Esophagus squamous epithelium (tissue), 5 donors: ENCODE data around the gene CAMTA1. TPM values are rescaled to one million over a fixed set of nuclear protein-coding genes. Genes with fewer than 3 reads are reported as not detected.
A peak's percentile ranks its signal among the peaks of the same experiment; 100 is the strongest.

Source experiments
- DNase-seq: peaks from one replicate; lab custom pipeline; 2025; lab: John Stamatoyannopoulos, UW
- H3K27ac ChIP-seq, 4 donors: fragments of 200-600 bp; sonication (generic); one replicate each; pipeline ENCODE4 v1.5.1; 2016 to 2019; ENCODE audit warnings: mild to moderate bottlenecking in 1 of 4
- H3K27me3 ChIP-seq, 4 donors: fragments of 200-600 bp; sonication (generic); 1 replicate in 3 of 4; 2 replicates in 1 of 4; pipeline versions ENCODE4 v1.5.1 to v1.6.0; 2017 to 2021; ENCODE audit warnings: antibody characterized with exemption in 1 of 4
- H3K36me3 ChIP-seq, 3 donors: fragments of 200-600 bp; sonication (generic); one replicate each; pipeline ENCODE4 v1.5.1; 2016 to 2019
- H3K4me1 ChIP-seq, 3 donors: fragments of 200-600 bp; sonication (generic); one replicate each; pipeline ENCODE4 v1.5.1; 2017 to 2019
- H3K4me3 ChIP-seq, 4 donors: fragments of 200-600 bp; sonication (generic); 1 replicate in 3 of 4; 2 replicates in 1 of 4; pipeline ENCODE4 v1.5.1; 2016 to 2019; ENCODE audit warnings: mild to moderate bottlenecking in 2 of 4, moderate library complexity in 1 of 4
- H3K9me3 ChIP-seq, 3 donors: fragments of 200-600 bp; sonication (generic); one replicate each; pipeline ENCODE4 v1.5.1; 2016 to 2019
- POLR2A ChIP-seq, 4 donors: fragments of 450-650 bp; IDR thresholded peaks; one replicate each; pipeline ENCODE4 v1.6.1; 2017; ENCODE audit warnings: antibody characterized with exemption in 4 of 4, mild to moderate bottlenecking in 4 of 4, moderate library complexity in 3 of 4
- WGBS, 2 donors: methylation state at CpG; one replicate each; pipeline ENCODE4 v1.1.5; 2018; 5-methylcytosine and 5-hydroxymethylcytosine counted together
- intact Hi-C: fragments of 100-400 bp; cut with DNase I; formaldehyde crosslinking; loops from one replicate; pipeline ENCODE4 v1.15.0; 2022
- total RNA-seq, 4 donors: library from RNA; depleted of rRNA; stranded (reverse); fragments of >200 nt; gene quantifications; one replicate each; pipeline ENCODE4 v1.1.0, GENCODE V29; 2016
- TF ChIP-seq, protein P1 (sequence below), 6 experiments: fragments of 450-650 bp in 4 of 6; fragments of 200-600 bp in 2 of 6; sonication (generic) in 2 of 6; IDR thresholded peaks; one replicate each; pipeline ENCODE4 v1.5.1; 2016 to 2019; ENCODE audit warnings: antibody characterized with exemption in 6 of 6, mild to moderate bottlenecking in 4 of 6, moderate library complexity in 4 of 6
- donor health status: DM: yes; HTN: yes; CAD: no.

CAMTA1 gene
- total RNA-seq, 4 donors from 2014 or later = 31.3 to 77.4 (median 45.9) TPM

DNA sequence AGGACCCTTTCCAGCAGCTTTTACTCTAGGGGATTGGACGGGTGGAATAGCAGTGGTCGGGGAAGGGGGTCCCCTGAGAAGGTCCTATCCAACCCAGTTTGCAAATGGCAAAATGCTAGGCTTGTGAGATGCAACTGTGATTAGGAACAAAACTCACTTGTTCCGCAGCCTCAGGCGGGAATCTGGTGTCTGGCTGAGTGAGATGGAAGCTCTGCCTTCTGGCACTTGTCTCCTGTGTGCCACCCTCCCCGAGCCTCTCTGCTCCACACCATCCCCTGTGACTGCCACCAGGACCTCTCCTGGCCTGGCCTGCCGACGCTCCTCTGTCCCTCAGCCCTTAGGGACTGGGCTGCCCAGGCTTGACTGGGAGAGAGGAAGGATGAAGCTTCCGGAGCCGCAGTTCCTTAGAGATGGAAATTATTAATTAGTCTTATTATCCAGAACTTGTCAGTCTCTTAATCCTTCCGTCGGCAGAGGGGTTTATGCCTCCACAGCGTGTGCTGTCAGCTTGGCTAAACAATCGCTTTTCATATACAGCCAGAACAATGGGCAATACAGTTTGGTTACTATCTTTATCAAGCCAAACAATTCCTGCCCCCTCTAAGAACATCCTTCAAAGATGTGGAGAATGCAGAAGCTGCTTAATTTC is 693.0 kb downstream of the CAMTA1 start:
- H3K4me1 ChIP-seq = peaks cover 0 to 25% (median 0%) of the 10 kb centered on the region in 3 donors
- no peak for DNase-seq
- H3K9me3 ChIP-seq = no peaks in the 10 kb centered on the region
- WGBS, 2 donors = 18 to 32% methylated on average over 9 to 13 of the region's 13 CpGs
- peak overlapping the region in 3 of 4 donors; percentile 31 to 60 (median 34) for H3K27ac ChIP-seq
- intact Hi-C loops = no loop called here
- no peaks in the 10 kb centered on the region for H3K36me3 ChIP-seq
- H3K27me3 ChIP-seq = peaks cover 0 to 21% (median 0%) of the 10 kb centered on the region in 4 donors
- peak overlapping the region in 1 of 4 donors; percentile 16 for H3K4me3 ChIP-seq
- TF ChIP-seq POLR2A (IDR thresholded peaks at IDR 0.05) = no peak
- TF ChIP-seq, protein P1, sequence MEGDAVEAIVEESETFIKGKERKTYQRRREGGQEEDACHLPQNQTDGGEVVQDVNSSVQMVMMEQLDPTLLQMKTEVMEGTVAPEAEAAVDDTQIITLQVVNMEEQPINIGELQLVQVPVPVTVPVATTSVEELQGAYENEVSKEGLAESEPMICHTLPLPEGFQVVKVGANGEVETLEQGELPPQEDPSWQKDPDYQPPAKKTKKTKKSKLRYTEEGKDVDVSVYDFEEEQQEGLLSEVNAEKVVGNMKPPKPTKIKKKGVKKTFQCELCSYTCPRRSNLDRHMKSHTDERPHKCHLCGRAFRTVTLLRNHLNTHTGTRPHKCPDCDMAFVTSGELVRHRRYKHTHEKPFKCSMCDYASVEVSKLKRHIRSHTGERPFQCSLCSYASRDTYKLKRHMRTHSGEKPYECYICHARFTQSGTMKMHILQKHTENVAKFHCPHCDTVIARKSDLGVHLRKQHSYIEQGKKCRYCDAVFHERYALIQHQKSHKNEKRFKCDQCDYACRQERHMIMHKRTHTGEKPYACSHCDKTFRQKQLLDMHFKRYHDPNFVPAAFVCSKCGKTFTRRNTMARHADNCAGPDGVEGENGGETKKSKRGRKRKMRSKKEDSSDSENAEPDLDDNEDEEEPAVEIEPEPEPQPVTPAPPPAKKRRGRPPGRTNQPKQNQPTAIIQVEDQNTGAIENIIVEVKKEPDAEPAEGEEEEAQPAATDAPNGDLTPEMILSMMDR (IDR thresholded peaks at IDR 0.05) = no peak

GRCh38 chr1:7478809-7479499 is 693.7 kb downstream of the CAMTA1 start:
- Histone ChIP-seq H3K9me3 (no peaks in the 10 kb centered on the region), H3K4me3 (peak overlapping the region in 1 of 4 donors; percentile 16), H3K36me3 (no peaks in the 10 kb centered on the region), H3K27ac (peak overlapping the region in 3 of 4 donors; percentile 31 to 60 (median 34)), H3K4me1 (peaks cover 0 to 25% (median 0%) of the 10 kb centered on the region in 3 donors), H3K27me3 (peaks cover 0 to 27% (median 0%) of the 10 kb centered on the region in 4 donors)
- DNase-seq = no peak
- no peak for TF ChIP-seq POLR2A (IDR thresholded peaks at IDR 0.05)
- TF ChIP-seq, protein P1 (IDR thresholded peaks at IDR 0.05) = no peak
- 17 to 26% methylated on average over 8 to 10 of the region's 14 CpGs for WGBS, 2 donors
- intact Hi-C loops = no loop called here

- Histone ChIP-seq H3K27me3 (peaks cover 0 to 30% (median 0%) of the 10 kb centered on the region in 4 donors), H3K4me1 (peaks cover 0 to 25% (median 0%) of the 10 kb centered on the region in 3 donors), H3K9me3 (no peaks in the 10 kb centered on the region), H3K4me3 (no peak overlapping the region), H3K27ac (no peak overlapping the region), H3K36me3 (no peaks in the 10 kb centered on the region)
- DNase-seq = no peak
- intact Hi-C loops = no loop called here
- TF ChIP-seq, protein P1 (IDR thresholded peaks at IDR 0.05) = no peak
- TF ChIP-seq POLR2A (IDR thresholded peaks at IDR 0.05) = no peak
- WGBS, 2 donors = 80 to 82% methylated on average over 1 to 2 of the region's 3 CpGs
Observed at GRCh38 chr1:7479571-7479970, 694.3 kb downstream of the CAMTA1 start.

DNA sequence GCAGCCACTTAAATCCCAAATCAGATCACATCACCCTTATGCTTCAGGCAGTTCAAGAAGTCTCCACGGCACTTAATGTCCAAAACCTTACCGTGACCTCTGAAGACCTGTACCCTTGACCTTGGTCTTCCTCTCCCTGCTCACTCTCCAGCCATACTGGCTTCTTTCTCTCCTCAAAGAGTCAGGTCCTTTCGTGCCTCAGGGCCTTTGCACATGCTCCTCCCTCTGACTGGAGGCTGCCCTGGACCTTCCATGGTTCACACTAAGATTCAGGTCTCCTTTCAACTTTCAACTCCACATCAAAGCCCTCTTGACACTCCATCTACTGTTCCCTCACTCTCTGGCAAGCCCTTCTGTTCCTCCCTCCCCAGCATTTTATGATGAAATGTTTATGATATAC is 695.9 kb downstream of the CAMTA1 start:
- Histone ChIP-seq H3K4me1 (peaks cover 0 to 25% (median 0%) of the 10 kb centered on the region in 3 donors), H3K9me3 (no peaks in the 10 kb centered on the region), H3K4me3 (no peak overlapping the region), H3K36me3 (no peaks in the 10 kb centered on the region), H3K27me3 (peaks cover 0 to 30% (median 0%) of the 10 kb centered on the region in 4 donors), H3K27ac (no peak overlapping the region)
- intact Hi-C loops = no loop called here
- no peak for DNase-seq
- no peak for TF ChIP-seq POLR2A (IDR thresholded peaks at IDR 0.05)
- TF ChIP-seq, protein P1 (IDR thresholded peaks at IDR 0.05) = no peak
- WGBS, 2 donors = 63 to 91% methylated on average over 3 of the region's 3 CpGs

DNA sequence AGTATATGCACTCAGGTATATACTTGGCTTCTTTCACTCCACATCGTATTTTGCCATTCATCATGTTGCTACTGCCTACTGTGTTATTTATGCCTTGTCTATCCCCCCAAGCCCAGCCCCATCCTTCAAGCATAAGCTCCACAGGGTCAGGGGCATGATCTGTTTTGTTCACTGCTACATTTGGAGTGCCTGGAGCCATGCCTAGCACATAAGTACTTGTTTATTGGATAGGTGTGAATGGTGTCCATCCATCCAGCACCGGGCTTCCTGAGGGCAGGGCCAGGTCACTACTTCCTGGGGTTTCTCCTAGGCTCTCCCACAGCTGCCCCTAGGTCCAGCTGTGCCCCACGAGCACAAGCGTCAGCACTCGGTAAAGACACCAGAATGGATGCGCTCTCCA is 696.8 kb downstream of the CAMTA1 start:
- TF ChIP-seq POLR2A (IDR thresholded peaks at IDR 0.05) = no peak
- TF ChIP-seq, protein P1 (IDR thresholded peaks at IDR 0.05) = no peak
- no peaks in the 10 kb centered on the region for H3K9me3 ChIP-seq
- no peaks in the 10 kb centered on the region for H3K36me3 ChIP-seq
- no peak overlapping the region for H3K27ac ChIP-seq
- H3K27me3 ChIP-seq = peaks cover 0 to 30% (median 0%) of the 10 kb centered on the region in 4 donors
- H3K4me3 ChIP-seq = no peak overlapping the region
- 46 to 51% methylated on average over 2 of the region's 6 CpGs for WGBS, 2 donors
- peaks cover 0 to 25% (median 0%) of the 10 kb centered on the region in 3 donors for H3K4me1 ChIP-seq
- intact Hi-C loops = no loop called here
- no peak for DNase-seq
